Neuronal stem cell (in vitro differentiated cells): ENCODE measurements around the gene ADGRV1.
A peak's percentile ranks its signal among the peaks of the same experiment; 100 is the strongest.

ENCODE experiments used
- DNase-seq: peaks from one replicate; pipeline ENCODE4 v3.0.0-alpha.2; 2013; ENCODE audit warnings: low spot score
- H2AFZ ChIP-seq: one replicate; pipeline ENCODE4 v1.6.1; 2013; ENCODE audit warnings: mild to moderate bottlenecking, low read length, inconsistent platforms
- H2AK5ac ChIP-seq: 2 replicates; pipeline ENCODE4 v1.6.1; 2013; ENCODE audit warnings: low read depth, mild to moderate bottlenecking, inconsistent platforms, low read length, moderate library complexity, mixed read lengths
- H2BK120ac ChIP-seq: 2 replicates; pipeline ENCODE4 v1.6.1; 2013; ENCODE audit warnings: low read depth, mild to moderate bottlenecking, inconsistent platforms, low read length, moderate library complexity, mixed read lengths
- H2BK12ac ChIP-seq: one replicate; pipeline ENCODE4 v1.6.1; 2013; ENCODE audit warnings: low read length, inconsistent platforms
- H2BK15ac ChIP-seq: 2 replicates; pipeline ENCODE4 v1.6.1; 2013; ENCODE audit warnings: mild to moderate bottlenecking, low read length, inconsistent platforms, mixed read lengths
- H2BK5ac ChIP-seq: one replicate; pipeline ENCODE4 v1.6.1; 2013; ENCODE audit warnings: inconsistent platforms, mild to moderate bottlenecking, low read length, moderate library complexity
- H3K14ac ChIP-seq: one replicate; pipeline ENCODE4 v1.6.1; 2013; ENCODE audit warnings: low read length, inconsistent platforms
- H3K18ac ChIP-seq: 2 replicates; pipeline ENCODE4 v1.6.1; 2013; ENCODE audit warnings: low read length, inconsistent platforms
- H3K23ac ChIP-seq: 2 replicates; pipeline ENCODE4 v1.6.1; 2013; ENCODE audit warnings: low read depth, mild to moderate bottlenecking, mixed read lengths, low read length, inconsistent platforms; ENCODE audit not compliant: poor library complexity
- H3K27ac ChIP-seq: replicated peaks from 3 replicates; pipeline ENCODE4 v1.5.1; 2013; ENCODE audit warnings: low read length, inconsistent platforms
- H3K27me3 ChIP-seq, 3 experiments: 2 replicates each; pipeline ENCODE4 v1.6.1; 2013; ENCODE audit warnings: low read length in 3 of 3, mild to moderate bottlenecking in 2 of 3, inconsistent platforms in 1 of 3, low read depth in 1 of 3, mixed read lengths in 1 of 3, moderate library complexity in 1 of 3; ENCODE audit not compliant: control insufficient read depth in 3 of 3, insufficient read depth in 3 of 3
- H3K36me3 ChIP-seq, 2 donors: replicated peaks in 1 of 2; 2 replicates each; pipeline ENCODE4 v1.6.1; 2013; ENCODE audit warnings: low read length in 2 of 2; ENCODE audit not compliant: control insufficient read depth in 2 of 2, insufficient read depth in 2 of 2
- H3K4ac ChIP-seq: 2 replicates; pipeline ENCODE4 v1.6.1; 2013; ENCODE audit warnings: inconsistent platforms, mild to moderate bottlenecking, low read length, moderate library complexity
- H3K4me1 ChIP-seq, 2 donors: 1 replicate in 1 of 2; 2 replicates in 1 of 2; pipeline ENCODE4 v1.6.1; 2013; ENCODE audit warnings: low read length in 2 of 2, low read depth in 1 of 2; ENCODE audit not compliant: control insufficient read depth in 2 of 2, insufficient read depth in 1 of 2
- H3K4me2 ChIP-seq: one replicate; pipeline ENCODE4 v1.6.1; 2013; ENCODE audit warnings: mild to moderate bottlenecking, low read length, inconsistent platforms; ENCODE audit not compliant: insufficient read depth, poor library complexity, severe bottlenecking
- H3K4me3 ChIP-seq, 2 donors: 2 replicates each; pipeline ENCODE4 v1.5.1; 2013; ENCODE audit warnings: low read length in 2 of 2, mild to moderate bottlenecking in 2 of 2, inconsistent platforms in 1 of 2, moderate library complexity in 1 of 2
- H3K79me1 ChIP-seq: one replicate; pipeline ENCODE4 v1.6.1; 2013; ENCODE audit warnings: low read depth, mild to moderate bottlenecking, inconsistent platforms, low read length, moderate library complexity
- H3K9ac ChIP-seq: one replicate; pipeline ENCODE4 v1.6.1; 2013; ENCODE audit warnings: mild to moderate bottlenecking, low read depth, low read length, inconsistent platforms; ENCODE audit not compliant: poor library complexity
- H3K9me3 ChIP-seq, 2 donors: replicated peaks in 1 of 2; 2 replicates each; pipeline versions ENCODE3 to v1.6.1; 2013; ENCODE audit warnings: low read length in 2 of 2, mild to moderate bottlenecking in 2 of 2, inconsistent platforms in 1 of 2, low read depth in 1 of 2, mixed read lengths in 1 of 2, moderate library complexity in 1 of 2; ENCODE audit not compliant: control insufficient read depth in 2 of 2, insufficient read depth in 1 of 2
- H4K8ac ChIP-seq: one replicate; pipeline ENCODE4 v1.6.1; 2013; ENCODE audit warnings: low read depth, mild to moderate bottlenecking, inconsistent platforms, low read length, moderate library complexity
- H4K91ac ChIP-seq: one replicate; pipeline ENCODE4 v1.6.1; 2013; ENCODE audit warnings: low read length, low read depth, mild to moderate bottlenecking, inconsistent platforms; ENCODE audit not compliant: poor library complexity
- WGBS, 2 donors: extraction: QIAGEN DNeasy Blood & Tissue Kit; methylation state at CpG; one replicate each; pipeline ENCODE4 v1.1.7; 2013; ENCODE audit warnings: missing lambda C conversion rate in 2 of 2, mixed read lengths in 1 of 2; ENCODE audit not compliant: insufficient read length in 2 of 2, insufficient replicate concordance in 1 of 2; ENCODE audit errors: extremely low coverage in 2 of 2; 5-methylcytosine and 5-hydroxymethylcytosine counted together

Gene ADGRV1

GRCh38 chr5:90562341-90562740, 3.7 kb downstream of the ADGRV1 start:
- Histone ChIP-seq H3K27ac (no peak overlapping the region), H3K36me3 (no peaks in the 10 kb centered on the region), H3K27me3 (peaks cover 0 to 2% (median 0%) of the 10 kb centered on the region in 3 experiments), H3K4ac (no peak overlapping the region), H3K4me1 (peaks cover 6 to 34% of the 10 kb centered on the region in 2 donors), H4K8ac (no peak overlapping the region), H2BK120ac (no peak overlapping the region), H4K91ac (no peak overlapping the region), H2BK12ac (no peak overlapping the region), H3K9ac (no peak overlapping the region), H3K18ac (no peak overlapping the region), H3K4me3 (no peak overlapping the region), H3K14ac (no peak overlapping the region), H3K4me2 (no peak overlapping the region), H2BK5ac (no peak overlapping the region), H2AK5ac (no peak overlapping the region), H2BK15ac (no peak overlapping the region), H3K23ac (no peak overlapping the region), H3K79me1 (no peaks in the 10 kb centered on the region), H2AFZ (no peak overlapping the region), H3K9me3 (peaks cover 0 to 26% of the 10 kb centered on the region in 2 donors)
- DNase-seq = peak; percentile 23
- no CpG with 5 or more reads among the region's 5 CpGs for WGBS, 2 donors

GRCh38 chr5:90563108-90563507, 4.5 kb downstream of the ADGRV1 start:
- peaks cover 3 to 29% of the 10 kb centered on the region in 2 donors for H3K4me1 ChIP-seq
- H3K9ac ChIP-seq = no peak overlapping the region
- no peak overlapping the region for H3K4me3 ChIP-seq
- no peak overlapping the region for H3K18ac ChIP-seq
- H2BK5ac ChIP-seq = no peak overlapping the region
- H3K14ac ChIP-seq = no peak overlapping the region
- H3K4me2 ChIP-seq = no peak overlapping the region
- no peak overlapping the region for H4K8ac ChIP-seq
- no peak overlapping the region for H3K23ac ChIP-seq
- WGBS, 2 donors = no CpG with 5 or more reads among the region's 1 CpG
- H3K79me1 ChIP-seq = no peaks in the 10 kb centered on the region
- no peak overlapping the region for H2AK5ac ChIP-seq
- H2BK15ac ChIP-seq = no peak overlapping the region
- no peak for DNase-seq
- no peaks in the 10 kb centered on the region for H3K27me3 ChIP-seq
- H3K4ac ChIP-seq = no peak overlapping the region
- no peak overlapping the region for H4K91ac ChIP-seq
- H3K9me3 ChIP-seq = peaks cover 0 to 32% of the 10 kb centered on the region in 2 donors
- H3K27ac ChIP-seq = no peak overlapping the region
- no peaks in the 10 kb centered on the region for H3K36me3 ChIP-seq
- no peak overlapping the region for H2AFZ ChIP-seq
- no peak overlapping the region for H2BK12ac ChIP-seq
- no peak overlapping the region for H2BK120ac ChIP-seq

GRCh38 chr5:90565491-90565890, 6.9 kb downstream of the ADGRV1 start:
- Histone ChIP-seq H3K14ac (no peak overlapping the region), H3K9ac (no peak overlapping the region), H2BK5ac (no peak overlapping the region), H3K79me1 (no peaks in the 10 kb centered on the region), H4K8ac (no peak overlapping the region), H3K4me2 (no peak overlapping the region), H3K4ac (no peak overlapping the region), H3K4me1 (peaks cover 3 to 27% of the 10 kb centered on the region in 2 donors), H3K27ac (no peak overlapping the region), H2AK5ac (no peak overlapping the region), H3K36me3 (no peaks in the 10 kb centered on the region), H2AFZ (no peak overlapping the region), H3K23ac (no peak overlapping the region), H3K9me3 (peaks cover 0 to 51% of the 10 kb centered on the region in 2 donors), H2BK120ac (no peak overlapping the region), H3K4me3 (no peak overlapping the region), H2BK12ac (no peak overlapping the region), H3K18ac (no peak overlapping the region), H4K91ac (no peak overlapping the region), H2BK15ac (no peak overlapping the region), H3K27me3 (no peaks in the 10 kb centered on the region)
- WGBS, 2 donors = no CpG with 5 or more reads among the region's 3 CpGs
- DNase-seq = no peak

GRCh38 chr5:90569084-90569483, 10.5 kb downstream of the ADGRV1 start:
- Histone ChIP-seq H3K9ac (no peak overlapping the region), H4K8ac (no peak overlapping the region), H2BK12ac (no peak overlapping the region), H3K23ac (no peak overlapping the region), H2BK5ac (no peak overlapping the region), H3K4ac (no peak overlapping the region), H3K79me1 (no peaks in the 10 kb centered on the region), H3K9me3 (peaks cover 0 to 55% of the 10 kb centered on the region in 2 donors), H4K91ac (no peak overlapping the region), H3K4me2 (no peak overlapping the region), H3K36me3 (no peaks in the 10 kb centered on the region), H2BK120ac (no peak overlapping the region), H3K14ac (no peak overlapping the region), H2AFZ (no peak overlapping the region), H3K27ac (no peak overlapping the region), H3K18ac (no peak overlapping the region), H3K4me1 (peaks cover 0 to 3% of the 10 kb centered on the region in 2 donors), H3K4me3 (no peak overlapping the region), H2BK15ac (no peak overlapping the region), H3K27me3 (no peaks in the 10 kb centered on the region), H2AK5ac (no peak overlapping the region)
- WGBS, 2 donors = no CpG with 5 or more reads among the region's 1 CpG
- DNase-seq = no peak
